PC-3 (cell line): Measurements from ENCODE around the gene TSHZ2. TPM values are rescaled to one million over a fixed set of nuclear protein-coding genes. Genes with fewer than 3 reads are reported as not detected.

Experiments
- ATAC-seq: fragments of 200-7000 bp; cut with Tn5 transposase; 2 replicates; pipeline ENCODE4 v1.9.1; 2020; ENCODE audit warnings: mild to moderate bottlenecking, moderate library complexity
- BruUV-seq: library from RNA; stranded (reverse); fragments of 400-500 nt; replicated peaks from 2 replicates; lab custom pipeline; 2021; lab: Mats Ljungman, UMichigan
- CTCF ChIA-PET: fragments of 300-600 bp; sonication (Branson Sonifier 250); formaldehyde crosslinking; loops from one replicate; lab custom pipeline; 2022; ENCODE audit warnings: antibody characterized with exemption; lab: Charles Lee
- POLR2A ChIA-PET: fragments of 300-600 bp; sonication (Branson Sonifier 250); formaldehyde crosslinking; loops from one replicate; lab custom pipeline; 2022; ENCODE audit warnings: antibody characterized with exemption; ENCODE audit not compliant: unreplicated experiment; lab: Charles Lee
- DNase-seq: peaks from one replicate; pipeline ENCODE4 v3.0.0-alpha.2; 2015
- H2AFZ ChIP-seq: fragments of 300-600 bp; sonication (generic); 2 replicates; pipeline ENCODE4 v1.6.0; 2016; ENCODE audit warnings: antibody characterized with exemption, low read length
- H3F3A ChIP-seq: fragments of 300-600 bp; sonication (generic); one replicate; pipeline ENCODE4 v1.6.0; 2017; ENCODE audit warnings: antibody characterized with exemption, low read length, control low read depth, mild to moderate bottlenecking; ENCODE audit not compliant: unreplicated experiment
- H3K27ac ChIP-seq: fragments of 300-600 bp; sonication (generic); 2 replicates; pipeline ENCODE4 v1.5.1; 2016; ENCODE audit warnings: mild to moderate bottlenecking, low read length
- H3K27me3 ChIP-seq: fragments of 300-600 bp; sonication (generic); 2 replicates; pipeline ENCODE4 v1.6.1; 2016; ENCODE audit warnings: low read length, mixed read lengths
- H3K36me3 ChIP-seq: fragments of 300-600 bp; sonication (generic); 2 replicates; pipeline ENCODE4 v1.6.1; 2016; ENCODE audit warnings: low read depth, mixed run types, low read length, mixed read lengths
- H3K4me1 ChIP-seq: fragments of 300-600 bp; sonication (generic); 2 replicates; pipeline ENCODE4 v1.5.1; 2016; ENCODE audit warnings: low read length; ENCODE audit not compliant: insufficient read depth
- H3K4me2 ChIP-seq: fragments of 300-600 bp; sonication (generic); 2 replicates; pipeline ENCODE4 v1.6.0; 2016; ENCODE audit warnings: low read length
- H3K4me3 ChIP-seq: fragments of 300-600 bp; sonication (generic); 2 replicates; pipeline ENCODE4 v1.5.1; 2016; ENCODE audit warnings: mild to moderate bottlenecking, low read length, mixed read lengths
- H3K79me2 ChIP-seq: fragments of 300-600 bp; sonication (generic); 2 replicates; pipeline ENCODE4 v1.6.1; 2017; ENCODE audit warnings: low read length, mixed read lengths
- H3K9ac ChIP-seq: fragments of 300-600 bp; sonication (generic); 2 replicates; pipeline ENCODE4 v1.6.0; 2016; ENCODE audit warnings: mild to moderate bottlenecking, low read length
- H3K9me2 ChIP-seq: fragments of 300-600 bp; sonication (generic); replicated peaks from 2 replicates; pipeline ENCODE4 v1.6.1; 2016; ENCODE audit warnings: mixed run types, low read length, mixed read lengths
- H3K9me3 ChIP-seq: fragments of 300-600 bp; sonication (generic); 2 replicates; pipeline ENCODE4 v1.6.1; 2016; ENCODE audit warnings: low read length, mixed read lengths
- H4K20me1 ChIP-seq: fragments of 300-600 bp; sonication (generic); 2 replicates; pipeline ENCODE4 v1.6.1; 2016; ENCODE audit warnings: low read length, mixed read lengths
- CTCF ChIP-seq: fragments of 300-600 bp; sonication (generic); conservative IDR thresholded peaks from 2 replicates; pipeline ENCODE4 v1.5.1; 2017; ENCODE audit warnings: antibody characterized with exemption, low read depth, mild to moderate bottlenecking, low read length
- EZH2 ChIP-seq: fragments of 300-600 bp; sonication (generic); IDR thresholded peaks from one replicate; pipeline ENCODE4 v1.6.1; 2017; ENCODE audit warnings: antibody characterized with exemption, mild to moderate bottlenecking, low read length; ENCODE audit not compliant: unreplicated experiment
- EZH2phosphoT487 ChIP-seq: fragments of 300-600 bp; sonication (generic); IDR thresholded peaks from 2 replicates; pipeline ENCODE4 v1.6.1; 2018; ENCODE audit warnings: mild to moderate bottlenecking, antibody characterized with exemption, low read length, borderline replicate concordance
- intact Hi-C: fragments of 100-400 bp; cut with micrococcal nuclease; formaldehyde crosslinking; loops from 2 replicates; pipeline ENCODE4 v1.9.0; 2023
- total RNA-seq: library from RNA; depleted of rRNA; stranded (reverse); fragments of >200 nt; gene quantifications from 2 replicates; pipeline ENCODE4 v1.2.3, GENCODE V29; 2014

The TSHZ2 gene
- total RNA-seq, 1 experiment from 2014 or later, result not detected

GRCh38 chr20:53048387-53048786, 76.2 kb downstream of the TSHZ2 start:
- no peaks in the 10 kb centered on the region for H3K36me3 ChIP-seq
- H3F3A ChIP-seq, result no peaks in the 10 kb centered on the region
- no peaks in the 10 kb centered on the region for H3K79me2 ChIP-seq
- no peak overlapping the region for H2AFZ ChIP-seq
- no peak overlapping the region for H3K27ac ChIP-seq
- H3K9ac ChIP-seq, result no peak overlapping the region
- H3K4me1 ChIP-seq, result no peaks in the 10 kb centered on the region
- no peak for ATAC-seq
- peaks cover 34% of the 10 kb centered on the region for H3K27me3 ChIP-seq
- H3K4me2 ChIP-seq, result no peak overlapping the region
- H3K9me2 ChIP-seq, result no peaks in the 10 kb centered on the region
- H3K9me3 ChIP-seq, result no peaks in the 10 kb centered on the region
- no TSS peak for BruUV-seq
- CTCF ChIA-PET, result no interaction called here
- TF ChIP-seq EZH2 (no peak), CTCF (no peak), EZH2phosphoT487 (no peak)
- H4K20me1 ChIP-seq, result no peaks in the 10 kb centered on the region
- no peak for DNase-seq
- intact Hi-C loops, result no loop called here
- H3K4me3 ChIP-seq, result no peak overlapping the region
- POLR2A ChIA-PET, result no interaction called here

- Histone ChIP-seq H3K4me1 (no peaks in the 10 kb centered on the region), H3K27ac (no peak overlapping the region), H3K9me3 (no peaks in the 10 kb centered on the region), H2AFZ (no peak overlapping the region), H3K79me2 (no peaks in the 10 kb centered on the region), H3K9me2 (no peaks in the 10 kb centered on the region), H3K27me3 (peaks cover 47% of the 10 kb centered on the region), H3K36me3 (no peaks in the 10 kb centered on the region), H3K4me2 (no peak overlapping the region), H4K20me1 (no peaks in the 10 kb centered on the region), H3K9ac (no peak overlapping the region), H3K4me3 (no peak overlapping the region), H3F3A (no peaks in the 10 kb centered on the region)
- BruUV-seq, result no TSS peak
- TF ChIP-seq CTCF (no peak), EZH2phosphoT487 (no peak), EZH2 (no peak)
- DNase-seq (no peak), ATAC-seq (no peak)
- ChIA-PET CTCF (no interaction called here), POLR2A (no interaction called here)
- intact Hi-C loops, result no loop called here
Measured at GRCh38 chr20:53050338-53050737, 78.2 kb downstream of the TSHZ2 start.

- POLR2A ChIA-PET, result no interaction called here
- no peak overlapping the region for H3K27ac ChIP-seq
- no peaks in the 10 kb centered on the region for H3K79me2 ChIP-seq
- no peaks in the 10 kb centered on the region for H3K4me1 ChIP-seq
- no peaks in the 10 kb centered on the region for H3F3A ChIP-seq
- DNase-seq (no peak), ATAC-seq (no peak)
- no peaks in the 10 kb centered on the region for H4K20me1 ChIP-seq
- intact Hi-C loops, result no loop called here
- TF ChIP-seq EZH2, result no peak
- no peak for TF ChIP-seq EZH2phosphoT487
- TF ChIP-seq CTCF, result no peak
- H3K4me2 ChIP-seq, result no peak overlapping the region
- no peaks in the 10 kb centered on the region for H3K9me2 ChIP-seq
- no peak overlapping the region for H3K4me3 ChIP-seq
- no peaks in the 10 kb centered on the region for H3K36me3 ChIP-seq
- no peak overlapping the region for H2AFZ ChIP-seq
- CTCF ChIA-PET, result no interaction called here
- no peaks in the 10 kb centered on the region for H3K9me3 ChIP-seq
- no TSS peak for BruUV-seq
- H3K9ac ChIP-seq, result no peak overlapping the region
- H3K27me3 ChIP-seq, result peaks cover 43% of the 10 kb centered on the region
Measured at GRCh38 chr20:53052380-53052779, 80.2 kb downstream of the TSHZ2 start.
